ENCODE measurements around the gene FGFR4. TPM values are rescaled to one million over a fixed set of nuclear protein-coding genes. Genes with fewer than 3 reads are reported as not detected.

The FGFR4 gene
- total and polyA plus RNA-seq, 2 donors (not counting 1 experiment from before 2014, with no cell fraction given): 12.6 to 28.4 TPM

GRCh38 chr5:177122566-177122965, 35.9 kb downstream of the FGFR4 start:
- Histone ChIP-seq H3K79me2 (ENCODE audit: control insufficient read depth, insufficient read depth, low read length) (no peaks in the 10 kb centered on the region), H3K27ac (ENCODE audit: insufficient read depth, low read length) (no peak overlapping the region), H3K9ac (ENCODE audit: insufficient read depth, low read length) (no peak overlapping the region), H3K4me1 (ENCODE audit: control insufficient read depth, extremely low read depth, insufficient read depth, low read length) (no peaks in the 10 kb centered on the region), H3K36me3 (ENCODE audit: control insufficient read depth, insufficient read depth, low read length) (no peaks in the 10 kb centered on the region), H2AFZ (ENCODE audit: low read length) (no peak overlapping the region), H3K9me3 (ENCODE audit: control insufficient read depth, insufficient read depth, low read depth, low read length) (no peaks in the 10 kb centered on the region), H4K20me1 (ENCODE audit: control insufficient read depth, extremely low read depth, insufficient read depth, low read length) (no peaks in the 10 kb centered on the region), H3K4me2 (ENCODE audit: extremely low read depth, insufficient read depth, low read length) (no peak overlapping the region), H3K4me3 (replicated peaks in 1 of 4; ENCODE audit: control extremely low read depth in 1 of 4, insufficient read depth in 1 of 4, low read depth in 3 of 4, low read length in 4 of 4) (no peak overlapping the region), H3K27me3 (ENCODE audit: control insufficient read depth, insufficient read depth, low read length) (no peaks in the 10 kb centered on the region)
- TF ChIP-seq CTCF (conservative IDR thresholded peaks at IDR 0.05 in 1 of 2, IDR thresholded peaks at IDR 0.05 in 1 of 2; ENCODE audit: low read depth in 1 of 2, low read length in 2 of 2) (no peak), EZH2 (IDR thresholded peaks at IDR 0.05; ENCODE audit: low read length, missing control alignments) (no peak)
- no peak for DNase-seq (ENCODE audit: low read depth in 2 of 2)

- Histone ChIP-seq H2AFZ (ENCODE audit: low read length) (no peak overlapping the region), H3K9ac (ENCODE audit: insufficient read depth, low read length) (no peak overlapping the region), H3K4me3 (replicated peaks in 1 of 4; ENCODE audit: control extremely low read depth in 1 of 4, insufficient read depth in 1 of 4, low read depth in 3 of 4, low read length in 4 of 4) (no peak overlapping the region), H3K79me2 (ENCODE audit: control insufficient read depth, insufficient read depth, low read length) (no peaks in the 10 kb centered on the region), H3K4me1 (ENCODE audit: control insufficient read depth, extremely low read depth, insufficient read depth, low read length) (no peaks in the 10 kb centered on the region), H3K4me2 (ENCODE audit: extremely low read depth, insufficient read depth, low read length) (no peak overlapping the region), H4K20me1 (ENCODE audit: control insufficient read depth, extremely low read depth, insufficient read depth, low read length) (no peaks in the 10 kb centered on the region), H3K9me3 (ENCODE audit: control insufficient read depth, insufficient read depth, low read depth, low read length) (no peaks in the 10 kb centered on the region), H3K27ac (ENCODE audit: insufficient read depth, low read length) (no peak overlapping the region), H3K27me3 (ENCODE audit: control insufficient read depth, insufficient read depth, low read length) (no peaks in the 10 kb centered on the region), H3K36me3 (ENCODE audit: control insufficient read depth, insufficient read depth, low read length) (no peaks in the 10 kb centered on the region)
- no peak for TF ChIP-seq CTCF (conservative IDR thresholded peaks at IDR 0.05 in 1 of 2, IDR thresholded peaks at IDR 0.05 in 1 of 2; ENCODE audit: low read depth in 1 of 2, low read length in 2 of 2)
- DNase-seq (ENCODE audit: low read depth in 2 of 2): no peak
These were observed 37.2 kb downstream of the FGFR4 start for GRCh38 chr5:177123789-177124485.

- Histone ChIP-seq H4K20me1 (ENCODE audit: control insufficient read depth, extremely low read depth, insufficient read depth, low read length) (no peaks in the 10 kb centered on the region), H3K9ac (ENCODE audit: insufficient read depth, low read length) (no peak overlapping the region), H3K4me3 (replicated peaks in 1 of 4; ENCODE audit: control extremely low read depth in 1 of 4, insufficient read depth in 1 of 4, low read depth in 3 of 4, low read length in 4 of 4) (no peak overlapping the region), H3K36me3 (ENCODE audit: control insufficient read depth, insufficient read depth, low read length) (no peaks in the 10 kb centered on the region), H3K27ac (ENCODE audit: insufficient read depth, low read length) (no peak overlapping the region), H3K27me3 (ENCODE audit: control insufficient read depth, insufficient read depth, low read length) (no peaks in the 10 kb centered on the region), H3K9me3 (ENCODE audit: control insufficient read depth, insufficient read depth, low read depth, low read length) (no peaks in the 10 kb centered on the region), H3K4me2 (ENCODE audit: extremely low read depth, insufficient read depth, low read length) (no peak overlapping the region), H3K4me1 (ENCODE audit: control insufficient read depth, extremely low read depth, insufficient read depth, low read length) (no peaks in the 10 kb centered on the region), H2AFZ (ENCODE audit: low read length) (no peak overlapping the region), H3K79me2 (ENCODE audit: control insufficient read depth, insufficient read depth, low read length) (no peaks in the 10 kb centered on the region)
- no peak for DNase-seq (ENCODE audit: low read depth in 2 of 2)
- no peak for TF ChIP-seq EZH2 (IDR thresholded peaks at IDR 0.05; ENCODE audit: low read length, missing control alignments)
- TF ChIP-seq CTCF (conservative IDR thresholded peaks at IDR 0.05 in 1 of 2, IDR thresholded peaks at IDR 0.05 in 1 of 2; ENCODE audit: low read depth in 1 of 2, low read length in 2 of 2): no peak
These were observed 37.8 kb downstream of the FGFR4 start for GRCh38 chr5:177124486-177124991.

Measured in fibroblast of lung (primary cell).